ENCODE results near the gene UBALD2.

GRCh38 chr17:76278268-76278908, 13.2 kb downstream of the UBALD2 start:
- TF ChIP-seq USF1 (IDR thresholded peaks at IDR 0.05; ENCODE audit: borderline replicate concordance, low read depth), result no peak
- TF ChIP-seq EZH2phosphoT487 (IDR thresholded peaks at IDR 0.05; ENCODE audit: borderline replicate concordance, low read depth), result no peak
- no peak for TF ChIP-seq ZBTB33 (IDR thresholded peaks at IDR 0.05; ENCODE audit: borderline replicate concordance, low read depth)
- TF ChIP-seq NFIC (IDR thresholded peaks at IDR 0.05; ENCODE audit: borderline replicate concordance), result no peak
